CD4-positive, alpha-beta T cell (primary cell): ENCODE measurements around the gene RDH14. TPM values are rescaled to one million over a fixed set of nuclear protein-coding genes. Genes with fewer than 3 reads are reported as not detected.

Source experiments
- ATAC-seq: fragments of 200-7000 bp; cut with Tn5 transposase; one replicate; pipeline ENCODE4 v1.10.0; 2022; ENCODE audit warnings: mild to moderate bottlenecking; ENCODE audit not compliant: poor library complexity
- CTCF ChIA-PET: fragments of 350-600 bp; sonication (Branson Sonifier 250); formaldehyde crosslinking; loops from one replicate; lab custom pipeline; 2021; ENCODE audit warnings: antibody characterized with exemption, inconsistent platforms; lab: Charles Lee
- POLR2A ChIA-PET: fragments of 350-600 bp; sonication (Branson Sonifier 250); formaldehyde crosslinking; loops from one replicate; lab custom pipeline; 2021; ENCODE audit warnings: antibody characterized with exemption, inconsistent platforms; lab: Charles Lee
- DNase-seq, 14 experiments: peaks; one replicate each; pipeline ENCODE4 v3.0.0-alpha.2; 2013 to 2020; ENCODE audit warnings: mixed read lengths in 2 of 14
- H3K27ac ChIP-seq, 2 donors: one replicate each; pipeline versions ENCODE4 v1.5.1 to v1.7.0; 2013; ENCODE audit warnings: low read length in 2 of 2, low read depth in 1 of 2, mild to moderate bottlenecking in 1 of 2
- H3K27me3 ChIP-seq, 2 experiments: 1 replicate in 1 of 2; 2 replicates in 1 of 2; pipeline versions ENCODE4 v1.6.1 to v1.7.0; 2013; ENCODE audit warnings: low read length in 2 of 2, control low read depth in 1 of 2, mild to moderate bottlenecking in 1 of 2, moderate library complexity in 1 of 2; ENCODE audit not compliant: insufficient read depth in 2 of 2, control insufficient read depth in 1 of 2
- H3K36me3 ChIP-seq: one replicate; pipeline ENCODE4 v1.6.1; 2013; ENCODE audit warnings: low read length, control low read depth; ENCODE audit not compliant: insufficient read depth
- H3K4me1 ChIP-seq: one replicate; pipeline ENCODE4 v1.6.1; 2013; ENCODE audit warnings: low read length, control low read depth; ENCODE audit not compliant: insufficient read depth
- H3K4me3 ChIP-seq: one replicate; pipeline ENCODE4 v1.5.1; 2013; ENCODE audit warnings: mild to moderate bottlenecking, low read length, moderate library complexity
- H3K9me3 ChIP-seq, 2 experiments: 1 replicate in 1 of 2; 2 replicates in 1 of 2; pipeline versions ENCODE4 v1.6.1 to v1.7.0; 2013; ENCODE audit warnings: low read length in 2 of 2, mild to moderate bottlenecking in 2 of 2, control low read depth in 1 of 2, moderate library complexity in 1 of 2; ENCODE audit not compliant: control insufficient read depth in 1 of 2, insufficient read depth in 1 of 2
- H3K27ac Mint-ChIP-seq: one replicate; pipeline ENCODE4 v1.8.0; 2020; ENCODE audit warnings: mixed read lengths
- H3K27me3 Mint-ChIP-seq: one replicate; pipeline ENCODE4 v1.8.0; 2021; ENCODE audit warnings: mixed read lengths
- H3K36me3 Mint-ChIP-seq: one replicate; pipeline ENCODE4 v1.8.0; 2021; ENCODE audit warnings: low read depth, mixed read lengths
- H3K4me1 Mint-ChIP-seq: one replicate; pipeline ENCODE4 v1.8.0; 2021; ENCODE audit warnings: low read depth, mixed read lengths
- H3K4me3 Mint-ChIP-seq: one replicate; pipeline ENCODE4 v1.8.0; 2020; ENCODE audit warnings: mild to moderate bottlenecking, mixed read lengths
- H3K9me3 Mint-ChIP-seq: one replicate; pipeline ENCODE4 v1.8.0; 2020; ENCODE audit warnings: mixed read lengths
- CTCF ChIP-seq: fragments of 200-600 bp; IDR thresholded peaks from one replicate; pipeline ENCODE4 v1.8.0; 2022; ENCODE audit warnings: antibody characterized with exemption, mild to moderate bottlenecking
- intact Hi-C, 2 experiments: fragments of 100-400 bp; cut with DNase I in 1 of 2; cut with micrococcal nuclease in 1 of 2; formaldehyde crosslinking; loops; one replicate each; pipeline versions ENCODE4 v1.15.1 to v1.9.0; 2023 to 2025; cut with DNase I, micrococcal nuclease
- total RNA-seq, 174 experiments: library from RNA in 2 of 174; stranded (reverse) in 2 of 174; gene quantifications; one replicate each; pipeline ENCODE4 v1.2.3 and lab custom pipeline; 2021 to 2026

Gene RDH14
- total RNA-seq, 2 experiments from 2014 or later: 11.4 to 12.7 TPM

- peaks cover 82% of the 10 kb centered on the region for H3K36me3 Mint-ChIP-seq
Observed at GRCh38 chr2:18566145-18566769, 5.8 kb upstream of the RDH14 start.

GRCh38 chr2:18560797-18561085 lies 288 bp upstream of the RDH14 start:
- ChIA-PET CTCF (no interaction called here), POLR2A (interaction anchor here (1.0 to 2.9 kb wide), 12 partner anchors 10 to 1886 kb away, joined by 3 to 44 read pairs (median 6); partner anchors contain the start of genes LAPTM4A, RHOB, TTC32 and WDR35)
- H3K4me1 ChIP-seq: peaks cover 13% of the 10 kb centered on the region
- H3K4me3 Mint-ChIP-seq: peak overlapping the region; percentile 90
- TF ChIP-seq CTCF: no peak
- no peaks in the 10 kb centered on the region for H3K27me3 ChIP-seq
- H3K9me3 ChIP-seq: peaks cover 4 to 11% of the 10 kb centered on the region in 2 experiments
- peaks cover 9% of the 10 kb centered on the region for H3K36me3 ChIP-seq
- H3K27ac Mint-ChIP-seq: peak overlapping the region; percentile 93
- intact Hi-C loops: loop anchor here (1.0 to 10.0 kb wide), 7 partner anchors 786 to 1884 kb away; partner anchors contain the start of genes LAPTM4A (in 2 of the 2), RHOB (in 1 of the 2) and TTC32 (in 1 of the 2)
- H3K27me3 Mint-ChIP-seq: no peaks in the 10 kb centered on the region
- H3K36me3 Mint-ChIP-seq: peaks cover 63% of the 10 kb centered on the region
- peak overlapping the region; percentile 55 for H3K4me3 ChIP-seq
- peak overlapping the region; percentile 70 to 88 for H3K27ac ChIP-seq
- H3K9me3 Mint-ChIP-seq: peaks cover 3% of the 10 kb centered on the region
- H3K4me1 Mint-ChIP-seq: peaks cover 57% of the 10 kb centered on the region
- DNase-seq (no peak), ATAC-seq (no peak)

More at GRCh38 chr2:18566145-18566769, 5.8 kb upstream of the RDH14 start:
- TF ChIP-seq CTCF: no peak
- H3K27me3 ChIP-seq: no peaks in the 10 kb centered on the region
- ChIA-PET POLR2A (interaction anchor here (0.7 kb wide), 1 partner anchor 1330 kb away, joined by 3 read pairs; no protein-coding TSS in a partner anchor), CTCF (no interaction called here)
- Mint-ChIP-seq H3K4me3 (no peak overlapping the region), H3K4me1 (peaks cover 11% of the 10 kb centered on the region), H3K27ac (no peak overlapping the region), H3K27me3 (no peaks in the 10 kb centered on the region), H3K9me3 (peaks cover 3% of the 10 kb centered on the region)
- peaks cover 4 to 11% of the 10 kb centered on the region in 2 experiments for H3K9me3 ChIP-seq
- peaks cover 14% of the 10 kb centered on the region for H3K36me3 ChIP-seq
- ATAC-seq (no peak), DNase-seq (no peak)
- intact Hi-C loops: loop anchor here (10.0 kb wide), 2 partner anchors 1489 to 1879 kb away; partner anchors contain the start of genes LAPTM4A (in 1 of the 2) and RHOB (in 1 of the 2)
- no peaks in the 10 kb centered on the region for H3K4me1 ChIP-seq
- H3K27ac ChIP-seq: no peak overlapping the region
- no peak overlapping the region for H3K4me3 ChIP-seq

GRCh38 chr2:18559531-18560030 lies 872 bp downstream of the RDH14 start:
- H3K36me3 Mint-ChIP-seq: peaks cover 63% of the 10 kb centered on the region
- peak overlapping the region; percentile 93 for H3K27ac Mint-ChIP-seq
- intact Hi-C loops: loop anchor here (1.0 to 10.0 kb wide), 8 partner anchors 787 to 1885 kb away; partner anchors contain the start of genes LAPTM4A (in 2 of the 2), PUM2 (in 1 of the 2), RHOB (in 1 of the 2) and TTC32 (in 1 of the 2)
- H3K36me3 ChIP-seq: peaks cover 20% of the 10 kb centered on the region
- no peaks in the 10 kb centered on the region for H3K9me3 Mint-ChIP-seq
- POLR2A ChIA-PET: interaction anchor here (0.8 to 2.9 kb wide), 12 partner anchors 11 to 1887 kb away, joined by 3 to 44 read pairs (median 6); partner anchors contain the start of genes LAPTM4A, RHOB and TTC32
- peaks cover 13% of the 10 kb centered on the region for H3K4me1 ChIP-seq
- peak overlapping the region; percentile 79 to 88 for H3K27ac ChIP-seq
- peak overlapping the region; percentile 97 for H3K4me3 Mint-ChIP-seq
- H3K27me3 ChIP-seq: no peaks in the 10 kb centered on the region
- peak overlapping the region; percentile 55 for H3K4me3 ChIP-seq
- H3K27me3 Mint-ChIP-seq: no peaks in the 10 kb centered on the region
- TF ChIP-seq CTCF: no peak
- H3K9me3 ChIP-seq: peaks cover 4 to 11% of the 10 kb centered on the region in 2 experiments
- CTCF ChIA-PET: no interaction called here
- ATAC-seq (no peak), DNase-seq (peak in 4 of 14 experiments; percentile 1 to 11 (median 3))
- peaks cover 62% of the 10 kb centered on the region for H3K4me1 Mint-ChIP-seq
